GM18868 (cell line): ENCODE results near the gene NIPSNAP2.
"Not testable (repeated sequence)": the region's sequence is repeated elsewhere in the genome, so short reads cannot be mapped to it uniquely, and the experiment has no call there.

Experiments used
- ATAC-seq: cut with Tn5 transposase; IDR thresholded peaks from one replicate; pipeline ENCODE4 v1.9.1; 2021; ENCODE audit warnings: mild to moderate bottlenecking, moderate library complexity; ENCODE audit not compliant: unreplicated experiment

NIPSNAP2 gene

DNA sequence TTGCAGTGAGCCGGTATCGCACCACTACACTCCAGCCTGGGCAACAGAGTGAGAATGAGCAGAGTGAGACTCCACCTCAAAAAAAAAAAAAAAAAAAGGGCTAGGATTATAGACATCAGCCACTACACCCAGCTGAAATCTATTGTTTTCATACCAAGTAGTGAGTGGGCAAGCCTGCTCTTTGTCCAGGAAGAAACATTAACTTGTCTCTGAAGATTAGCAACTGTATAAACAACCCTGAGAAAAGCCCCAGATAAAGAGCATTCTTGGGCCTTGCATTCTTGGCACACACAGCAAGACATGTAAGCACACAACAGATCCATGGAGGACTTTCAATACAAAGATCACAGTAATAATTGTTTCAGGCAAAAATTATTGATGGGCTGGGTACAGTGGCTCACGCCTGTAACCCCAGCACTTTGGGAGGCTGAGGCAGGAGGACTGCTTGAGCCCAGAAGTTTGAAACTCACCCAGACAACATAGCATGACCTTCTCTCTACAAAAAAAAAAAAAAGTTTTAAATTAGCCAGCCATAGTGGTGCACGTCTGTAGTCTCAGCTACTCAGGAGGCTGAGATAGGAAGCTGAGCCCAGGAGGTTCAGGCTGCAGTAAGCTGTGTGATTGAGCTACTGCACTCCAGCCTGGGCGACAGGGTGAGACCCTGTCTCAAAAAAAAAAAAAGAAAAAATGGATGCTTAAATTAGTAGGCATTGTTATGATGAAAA is 82.5 kb downstream of the NIPSNAP2 start:
- ATAC-seq, result no peak

DNA sequence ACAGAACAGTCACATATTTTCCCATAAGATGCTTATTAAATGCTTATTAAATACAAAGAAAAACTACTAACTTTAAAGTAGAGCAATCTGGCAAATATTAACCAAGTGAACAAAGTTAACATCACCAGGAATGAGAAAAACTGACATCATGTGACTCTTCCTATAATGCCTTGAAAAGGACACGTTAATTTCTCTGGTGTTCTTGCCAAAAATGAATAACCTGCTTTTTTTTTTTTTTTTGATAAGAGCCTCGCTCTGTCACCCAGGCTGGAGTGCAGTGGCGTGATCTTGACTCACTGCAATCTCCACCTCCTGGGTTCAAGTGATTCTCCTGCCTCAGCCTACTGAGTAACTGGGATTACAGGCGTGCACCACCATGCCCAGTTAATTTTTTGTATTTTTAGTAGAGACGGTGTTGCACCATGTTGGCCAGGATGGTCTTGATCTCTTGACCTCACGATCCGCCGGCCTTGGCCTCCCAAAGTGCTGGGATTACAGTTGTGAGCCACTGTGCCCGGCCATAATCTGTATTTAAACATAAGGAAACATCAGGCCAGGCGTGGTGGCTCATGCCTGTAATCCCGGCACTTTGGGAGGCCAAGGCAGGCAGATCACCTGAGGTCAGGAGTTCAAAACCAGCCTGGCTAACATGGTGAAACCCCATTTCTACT is 83.2 kb downstream of the NIPSNAP2 start:
- ATAC-seq, result not testable (repeated sequence)

DNA sequence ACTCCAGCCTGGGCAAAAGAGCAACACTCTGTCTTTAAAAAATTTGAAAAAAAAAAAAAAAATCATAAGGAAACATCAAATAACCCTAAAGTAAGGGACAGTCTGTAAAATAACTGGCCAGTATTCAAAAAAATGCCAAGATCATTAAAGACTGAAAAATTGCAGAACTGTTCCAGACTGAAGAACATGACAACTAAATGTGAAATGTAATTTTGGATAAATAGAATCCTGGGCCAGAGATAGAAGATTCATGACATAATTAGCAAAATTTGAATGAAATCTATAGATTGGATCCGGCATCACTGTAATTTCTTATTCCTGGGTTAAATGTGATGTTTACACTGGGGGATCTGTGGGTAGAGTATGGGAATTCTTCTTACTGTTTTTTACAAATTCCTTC is 83.9 kb downstream of the NIPSNAP2 start:
- no peak for ATAC-seq

DNA sequence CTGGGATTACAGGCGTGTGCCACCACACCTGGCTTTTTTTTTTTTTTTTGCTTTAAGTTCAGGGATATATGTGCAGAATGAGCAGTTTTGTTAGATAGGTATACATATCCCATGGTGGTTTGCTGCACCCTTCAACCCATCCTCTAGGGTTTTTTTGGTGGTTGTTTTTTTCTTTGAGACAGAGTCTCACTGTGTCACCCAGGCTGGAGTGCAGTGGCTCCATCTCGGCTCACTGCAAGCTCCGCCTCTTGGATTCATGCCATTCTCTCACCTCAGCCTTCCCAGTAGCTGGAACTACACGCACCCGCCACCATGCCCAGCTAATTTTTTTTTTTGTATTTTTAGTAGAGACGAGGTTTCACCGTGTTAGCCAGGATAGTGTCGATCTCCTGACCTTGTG is 84.4 kb downstream of the NIPSNAP2 start:
- not testable (repeated sequence) for ATAC-seq
